HG03025 (cell line): Measurements from ENCODE around the gene CERS6.

Source experiments
- ATAC-seq: cut with Tn5 transposase; IDR thresholded peaks from one replicate; pipeline ENCODE4 v1.9.1; 2021; ENCODE audit warnings: mild to moderate bottlenecking, moderate library complexity; ENCODE audit not compliant: unreplicated experiment, low FRiP score

CERS6 gene

DNA sequence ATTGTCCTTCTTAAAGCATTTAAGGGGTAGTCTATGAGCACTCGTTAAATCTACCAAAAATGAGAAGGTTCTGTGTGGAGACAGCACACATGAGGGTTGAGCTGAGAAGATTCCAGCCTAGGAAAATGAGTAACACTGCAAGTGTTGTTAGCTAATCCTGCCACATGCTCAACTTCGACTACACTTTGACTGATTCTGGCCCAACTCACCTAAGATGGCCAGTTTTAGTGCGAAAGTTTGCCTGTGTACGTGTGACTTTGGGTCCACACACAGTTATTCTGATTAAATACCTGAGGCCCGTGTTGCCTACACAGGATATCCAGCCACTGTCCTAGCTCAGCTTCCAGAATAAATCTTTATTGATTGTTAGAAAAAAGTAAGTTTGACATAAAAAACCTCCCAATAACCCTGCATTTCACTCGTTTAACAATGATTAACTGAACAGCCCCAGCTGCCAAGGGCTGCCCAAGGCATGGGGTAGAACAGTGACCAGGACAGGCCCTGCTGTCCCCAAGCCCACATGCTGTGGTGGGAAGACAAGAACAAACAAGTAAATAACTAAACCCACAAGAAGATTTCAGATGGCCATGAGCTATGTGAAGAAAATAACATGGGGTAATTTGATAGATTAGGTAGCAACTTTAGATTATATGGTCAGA is 14.7 kb upstream of the CERS6 start:
- ATAC-seq, result no peak

DNA sequence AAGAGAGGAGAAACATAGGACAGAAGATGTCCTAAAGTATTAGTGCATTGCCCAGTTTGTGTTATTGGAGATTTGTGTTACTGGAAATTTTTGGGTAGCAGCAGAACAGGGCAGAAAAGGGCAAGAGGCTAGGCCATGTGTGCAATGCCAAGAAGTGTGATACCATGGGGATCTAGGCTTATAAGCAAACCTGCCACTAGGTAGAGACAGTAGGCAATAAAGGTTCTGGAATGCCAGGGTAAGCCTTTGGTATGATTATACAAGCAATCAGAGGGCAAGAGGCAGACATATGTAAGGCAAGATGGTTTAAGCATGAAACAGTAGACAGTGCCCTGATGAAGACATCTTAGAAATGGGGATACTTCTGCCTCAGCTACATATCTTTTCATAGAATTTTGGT is 12.3 kb upstream of the CERS6 start:
- ATAC-seq, result no peak

DNA sequence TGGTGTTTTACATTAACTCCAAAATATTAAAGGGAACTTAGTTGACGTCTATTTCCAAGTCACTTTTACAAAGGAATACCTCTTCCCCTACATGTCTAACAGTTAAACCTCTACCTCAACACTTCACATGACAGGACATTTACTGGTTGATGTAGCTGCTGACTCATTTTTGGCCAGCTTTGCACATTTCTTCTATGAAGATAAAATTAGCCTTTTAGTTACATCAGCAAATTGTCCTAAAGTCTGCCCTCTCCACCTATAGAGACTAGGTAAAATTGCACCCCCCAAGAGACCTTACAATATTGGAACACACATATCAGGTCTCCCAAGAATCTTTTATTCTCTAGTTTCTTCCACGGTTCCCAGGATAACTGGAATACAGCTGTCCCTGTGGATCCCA is 10.1 kb upstream of the CERS6 start:
- no peak for ATAC-seq

DNA sequence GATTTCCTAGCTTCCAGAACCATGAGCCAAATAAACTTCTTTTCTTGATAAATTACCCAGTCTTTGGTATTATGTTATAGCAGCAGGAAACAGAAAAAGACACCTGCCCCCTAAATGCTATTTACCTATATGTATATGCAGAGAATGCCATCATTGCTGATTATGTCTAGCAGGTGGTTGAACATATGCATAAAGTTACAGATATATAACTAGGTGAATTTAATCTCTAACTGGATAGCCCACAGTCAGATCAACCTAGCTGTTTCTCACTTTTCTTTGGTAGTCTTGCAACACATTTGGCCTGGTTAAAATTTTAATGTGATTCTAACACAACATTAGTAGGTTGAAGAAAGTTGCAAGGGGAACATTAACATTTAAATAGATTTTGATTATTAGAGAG is 7.1 kb upstream of the CERS6 start:
- no peak for ATAC-seq

DNA sequence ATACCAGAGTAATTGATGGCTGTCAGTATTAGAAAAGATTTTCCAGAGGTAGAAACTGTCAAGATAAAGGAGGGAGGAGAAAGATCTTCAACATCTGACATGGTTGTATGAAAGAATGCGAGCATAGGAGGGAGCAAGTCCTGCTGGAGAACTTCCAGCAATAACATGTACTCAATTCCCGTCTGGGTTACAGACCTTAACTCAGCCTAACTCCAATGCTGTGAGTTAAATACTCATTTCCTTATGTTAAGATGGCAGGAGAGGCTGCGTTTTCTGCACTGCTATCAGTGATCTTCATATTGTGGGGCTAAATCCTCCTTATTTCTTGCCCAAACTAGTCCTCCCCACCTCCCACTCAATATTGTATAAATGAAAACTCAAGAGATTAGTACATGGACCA is 6.7 kb upstream of the CERS6 start:
- ATAC-seq, result no peak

DNA sequence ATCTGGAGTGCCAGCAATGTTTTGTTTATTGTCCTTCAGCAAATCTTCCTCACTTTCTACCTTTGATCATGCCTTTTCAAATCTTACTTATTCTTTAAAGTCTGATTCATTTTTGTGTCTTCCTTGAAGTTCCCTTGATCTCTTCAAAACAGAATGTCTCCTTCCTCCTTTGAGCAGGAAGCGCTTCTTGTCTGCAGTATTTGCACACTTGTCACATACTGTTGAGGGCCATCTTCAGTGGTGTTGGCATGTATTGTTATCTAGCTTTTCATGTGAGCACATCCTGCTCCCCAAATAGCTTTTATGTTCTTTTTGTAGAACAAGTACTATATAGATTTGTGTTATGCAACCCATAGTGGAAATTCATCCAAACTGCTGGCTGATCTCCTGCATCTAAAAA is 5.9 kb upstream of the CERS6 start:
- ATAC-seq, result no peak

DNA sequence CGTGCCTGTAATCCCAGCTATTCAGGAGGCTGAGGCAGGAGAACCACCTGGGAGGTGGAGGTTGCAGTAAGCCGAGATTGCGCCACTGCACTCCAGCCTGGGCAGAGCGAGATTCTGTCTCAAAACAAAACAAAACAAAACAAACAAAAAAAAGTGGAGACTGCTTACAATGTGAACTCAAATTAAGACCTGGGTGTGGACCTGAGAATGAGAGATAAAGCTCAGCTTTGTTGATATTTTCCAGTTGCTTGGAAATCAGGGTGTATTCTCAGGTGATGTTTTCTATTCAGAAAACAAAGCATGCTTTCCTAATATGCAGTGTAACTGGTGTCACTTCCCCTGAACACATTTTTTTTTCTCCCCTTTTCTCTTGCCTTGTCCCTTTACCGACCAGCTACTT is 5.3 kb upstream of the CERS6 start:
- ATAC-seq, result no peak

DNA sequence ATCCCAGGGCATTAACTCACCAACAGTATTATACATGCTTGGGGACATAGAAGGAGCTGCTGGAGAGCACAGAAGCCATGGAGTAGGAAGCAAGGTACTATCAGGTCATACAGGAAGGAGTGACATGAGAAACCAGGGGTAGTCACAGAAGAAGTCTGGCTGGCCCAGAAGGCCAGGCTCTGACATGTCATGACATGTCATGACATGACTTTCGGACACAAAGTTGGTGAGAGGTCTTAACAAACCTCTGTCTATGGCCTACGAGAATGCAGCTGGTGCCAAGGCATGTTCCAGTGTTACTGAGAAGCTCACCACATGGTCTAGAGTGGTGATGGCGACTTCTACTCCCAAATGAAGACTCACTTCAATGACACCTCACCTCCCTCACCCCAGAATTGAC is 3.3 kb upstream of the CERS6 start:
- no peak for ATAC-seq

DNA sequence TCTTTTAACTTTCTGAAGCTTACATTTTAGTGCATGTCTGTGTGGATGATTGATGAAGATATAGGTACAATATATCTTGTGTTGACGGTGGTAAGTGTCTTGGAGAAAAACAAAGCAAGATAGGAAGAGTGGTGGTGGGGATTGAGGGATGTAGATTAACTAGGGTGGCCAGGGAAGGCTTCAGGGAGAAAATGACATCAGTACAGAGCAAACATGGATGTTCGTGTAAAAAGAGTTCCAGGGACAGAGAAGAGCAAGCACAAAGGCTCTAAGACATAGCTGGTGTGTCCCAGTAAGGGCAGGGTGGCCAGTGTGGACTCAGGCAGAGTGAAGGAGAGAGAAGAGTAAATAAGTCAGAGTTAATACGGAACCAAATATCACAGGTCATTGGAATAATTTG is 2.7 kb upstream of the CERS6 start:
- no peak for ATAC-seq

DNA sequence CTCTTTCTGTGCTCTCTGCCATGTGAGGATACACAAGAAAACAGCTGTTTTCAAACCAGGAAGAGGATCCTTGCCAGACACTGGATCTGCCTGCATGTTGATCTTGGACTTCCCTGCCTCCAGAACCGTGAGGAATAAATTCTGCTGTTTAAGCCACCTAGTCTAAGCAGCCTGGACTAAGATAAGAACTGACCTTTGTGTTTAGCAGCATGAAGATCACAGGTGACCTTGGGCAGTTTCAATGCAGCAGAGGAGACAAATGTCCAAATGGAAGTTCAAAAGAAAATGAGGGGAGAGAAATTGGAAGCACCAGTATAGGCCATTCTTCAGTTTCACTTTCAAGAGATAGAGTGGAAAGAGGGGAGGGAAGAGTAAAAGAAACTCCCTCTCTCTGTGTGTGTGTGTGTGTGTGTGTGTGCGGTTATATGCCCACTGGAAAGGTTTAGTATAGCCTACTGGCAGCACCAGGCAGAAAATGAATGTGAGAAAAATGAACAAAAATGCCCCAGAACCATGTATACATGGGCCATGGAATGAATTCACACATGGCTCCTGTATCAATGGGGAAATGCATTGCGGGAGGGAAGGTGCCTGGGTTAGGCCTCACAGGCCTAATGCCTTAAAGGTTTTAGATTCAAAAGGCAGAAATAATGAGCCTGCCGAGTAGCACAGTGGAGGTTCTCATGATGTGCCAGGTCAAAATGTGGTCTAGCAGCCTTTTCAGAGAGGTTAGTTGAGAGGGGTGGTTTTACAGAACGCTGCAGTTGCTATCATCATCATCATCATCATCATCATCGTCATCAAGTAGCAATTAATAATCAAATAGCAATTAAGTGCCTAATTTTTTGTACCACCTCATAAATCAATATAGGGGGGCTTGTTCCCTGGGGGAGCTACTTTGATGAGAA is 1.1 kb upstream of the CERS6 start:
- no peak for ATAC-seq

DNA sequence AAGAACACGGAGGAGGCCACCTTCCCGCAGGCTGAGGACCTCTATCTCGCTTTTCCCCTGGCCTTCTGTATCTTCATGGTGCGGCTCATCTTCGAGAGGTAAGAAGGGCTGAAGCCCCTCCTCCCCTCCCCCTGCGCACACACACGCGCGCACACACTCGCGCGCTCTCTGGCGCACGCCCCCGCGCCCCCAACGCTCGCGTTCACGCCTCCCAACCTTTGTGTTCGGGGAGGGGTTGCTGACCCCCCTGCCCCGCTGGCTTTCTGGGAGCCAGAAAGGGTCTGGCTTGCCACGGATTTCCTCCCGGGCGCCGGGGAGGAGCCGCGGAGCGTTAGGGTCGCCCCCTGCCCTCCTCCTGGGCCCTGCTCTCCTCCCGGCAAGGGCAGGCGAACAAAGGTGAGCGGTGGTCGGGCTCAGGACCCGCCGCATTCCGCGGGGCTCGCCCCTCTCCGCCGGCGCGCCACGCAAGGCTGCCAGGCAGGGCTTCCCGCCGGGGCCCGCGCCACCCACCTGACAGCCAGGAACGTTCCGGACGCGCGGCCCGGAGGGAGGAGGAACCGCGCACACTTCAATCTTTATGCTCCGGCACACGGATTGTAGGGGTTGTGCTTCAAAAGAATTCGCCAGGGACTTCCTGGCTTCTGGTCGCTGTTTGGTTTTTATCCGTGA is 583 bp downstream of the CERS6 start:
- ATAC-seq, result peak; percentile 26

DNA sequence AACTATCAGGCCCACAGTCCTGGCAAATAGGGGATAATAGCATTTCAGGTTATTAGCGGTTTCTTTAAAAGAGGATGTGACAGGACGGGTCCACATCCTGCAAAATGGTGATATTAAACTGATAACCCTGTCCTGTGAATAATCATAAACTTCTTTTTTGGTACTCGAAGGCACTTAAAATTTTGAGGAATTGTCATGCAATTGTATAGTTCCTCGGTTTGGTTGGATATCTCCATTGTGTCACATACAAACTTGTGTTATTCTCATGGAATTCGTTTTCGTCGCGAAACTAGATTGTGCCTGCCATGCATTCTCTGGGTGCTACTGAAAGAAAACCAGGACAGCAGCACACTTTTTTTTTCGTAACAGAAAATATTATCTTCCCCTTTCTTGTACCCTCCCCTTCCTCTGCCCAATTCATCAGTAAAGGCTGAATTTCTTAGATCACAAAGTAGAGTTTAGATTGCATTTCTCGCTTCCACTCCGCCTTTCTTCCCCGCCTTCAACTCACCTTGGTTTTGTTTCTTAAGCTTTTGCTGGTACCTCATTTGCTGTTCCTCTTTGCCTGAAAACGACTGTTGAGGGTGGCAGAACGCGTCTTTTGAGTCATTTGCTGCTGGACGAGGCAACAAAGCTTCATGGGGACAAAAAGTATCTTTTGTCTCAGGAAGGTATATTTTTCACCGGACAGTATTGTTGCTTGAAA is 1.3 kb downstream of the CERS6 start:
- no peak for ATAC-seq

DNA sequence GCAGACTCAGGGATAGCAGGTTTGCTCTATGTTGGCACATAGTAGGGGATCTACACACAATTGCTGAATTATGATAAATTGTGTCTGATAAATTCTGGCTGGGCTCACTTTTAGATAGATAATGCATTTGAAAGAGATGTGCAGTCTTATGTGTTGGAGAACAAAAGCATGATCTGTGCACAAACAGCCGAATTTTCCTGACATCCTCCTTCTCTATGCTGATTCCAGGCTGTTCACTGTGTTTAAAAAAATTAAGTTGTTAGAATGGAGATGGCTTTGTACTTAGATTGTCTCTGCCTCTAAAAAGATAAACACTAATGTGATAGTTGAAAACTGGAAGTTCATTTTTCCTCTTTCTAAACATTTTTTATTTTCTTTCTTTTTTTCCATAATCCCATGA is 2.1 kb downstream of the CERS6 start:
- no peak for ATAC-seq

DNA sequence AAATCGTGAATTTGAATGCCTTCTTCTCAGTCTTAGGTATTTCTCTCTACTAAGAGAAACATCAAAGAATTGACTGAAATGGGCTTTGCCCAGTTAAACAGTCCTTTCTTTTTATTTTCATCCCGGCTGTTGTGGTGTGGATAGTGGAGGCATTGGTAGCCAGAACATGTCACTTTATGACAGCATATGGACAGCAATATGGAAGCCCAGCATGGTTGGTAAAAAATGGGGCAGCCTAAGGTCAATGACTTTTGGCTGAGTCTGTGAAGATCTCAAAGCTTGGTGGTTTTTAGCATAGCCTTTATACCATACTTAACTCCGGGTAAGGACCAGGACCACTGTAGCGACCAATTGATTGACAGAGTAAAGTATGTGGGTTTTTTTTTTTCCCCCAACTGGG is 3.2 kb downstream of the CERS6 start:
- ATAC-seq, result no peak

DNA sequence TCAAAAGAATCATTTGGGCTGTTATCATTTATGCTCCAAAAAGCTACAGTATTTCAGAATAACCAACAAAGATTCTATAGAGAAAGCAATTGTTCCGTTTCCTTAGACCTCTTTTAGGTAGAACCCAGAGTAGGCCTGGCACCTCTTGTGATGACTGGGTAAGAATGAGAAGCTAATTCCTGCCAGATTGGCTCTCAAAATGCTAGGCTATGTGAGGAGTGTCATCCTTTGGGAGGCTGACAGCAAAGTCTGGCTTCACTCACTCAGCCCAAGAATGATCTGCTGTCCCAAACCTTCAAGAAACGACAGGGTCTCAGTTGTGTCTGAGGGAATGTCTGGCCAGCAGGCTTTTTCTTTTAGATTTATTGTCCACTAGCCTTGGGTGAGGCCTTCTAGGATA is 4.5 kb downstream of the CERS6 start:
- no peak for ATAC-seq

DNA sequence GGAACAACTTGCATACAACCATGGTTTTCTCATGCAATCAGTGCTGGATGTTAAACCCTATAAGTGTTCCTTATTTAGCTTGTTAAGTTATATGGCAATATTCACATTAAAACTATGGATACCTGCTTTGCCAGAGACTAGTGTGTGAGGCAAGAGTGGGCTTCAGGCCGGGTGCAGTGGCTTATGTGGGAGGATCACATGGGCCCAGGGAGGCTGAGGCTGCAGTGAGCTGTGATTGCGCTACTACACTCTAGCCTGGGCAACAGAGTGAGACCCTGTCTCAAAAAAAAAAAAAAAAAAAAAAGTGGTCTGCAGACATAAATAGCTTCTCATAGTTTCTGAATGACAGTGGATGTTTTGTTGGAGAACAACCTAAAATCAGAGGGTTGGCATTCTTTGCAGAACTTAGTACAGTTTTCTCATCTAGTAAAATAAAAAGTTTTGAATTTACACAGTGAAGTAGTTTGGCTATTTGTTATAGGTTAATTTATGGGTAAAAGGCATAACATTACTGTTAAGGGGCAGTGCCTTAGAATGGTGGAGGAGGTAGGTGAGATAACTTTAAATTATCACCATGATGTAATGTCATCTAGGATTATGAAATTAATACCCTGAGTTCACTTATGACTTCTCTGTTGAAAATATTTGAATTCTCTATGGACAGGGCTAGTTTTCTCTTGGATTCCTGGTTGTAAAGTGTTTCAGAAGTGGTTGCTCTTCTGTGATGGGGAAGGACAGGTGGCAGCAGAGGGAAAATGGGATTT is 5.3 kb downstream of the CERS6 start:
- no peak for ATAC-seq

DNA sequence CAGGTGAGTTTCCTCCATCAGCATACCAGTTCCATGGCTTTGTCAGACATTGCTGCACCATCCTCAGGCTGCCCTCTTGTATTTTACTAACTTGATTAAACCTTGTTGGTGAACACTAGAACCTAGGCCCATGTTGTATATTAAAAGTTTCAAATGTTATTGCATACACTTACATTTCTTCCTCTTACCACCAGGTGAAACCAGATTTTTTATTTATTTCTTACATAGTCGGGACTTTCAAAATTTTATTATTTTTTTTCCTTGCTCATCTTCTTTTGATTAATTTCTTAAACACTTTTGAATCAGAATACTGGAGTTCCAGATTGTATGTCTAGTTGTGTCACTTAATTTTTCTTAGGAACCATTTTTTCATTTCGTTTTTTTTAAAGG is 5.9 kb downstream of the CERS6 start:
- ATAC-seq, result no peak

DNA sequence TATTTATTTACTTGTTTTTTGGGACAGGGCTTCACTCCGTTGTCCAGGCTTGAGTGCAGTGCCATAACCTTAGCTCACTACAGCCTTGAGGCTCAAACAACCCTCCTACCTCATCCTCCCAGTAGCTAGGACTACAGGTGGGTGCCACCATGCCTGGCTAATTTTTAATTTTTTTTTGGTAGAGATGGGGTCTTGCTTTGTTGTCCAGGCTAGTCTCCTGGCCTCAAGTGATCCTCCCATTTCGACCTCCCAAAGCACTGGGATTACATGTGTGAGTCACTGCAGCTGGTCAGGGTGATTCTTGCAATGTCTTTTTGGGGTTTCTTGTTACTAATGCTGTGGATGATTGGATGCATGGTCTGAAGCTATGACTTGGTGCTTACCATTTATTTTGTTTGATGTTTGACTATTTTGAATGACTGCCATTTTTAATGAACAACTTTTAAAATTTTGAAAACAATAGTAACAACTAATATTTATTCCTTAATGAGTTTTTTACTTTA is 6.5 kb downstream of the CERS6 start:
- no peak for ATAC-seq

DNA sequence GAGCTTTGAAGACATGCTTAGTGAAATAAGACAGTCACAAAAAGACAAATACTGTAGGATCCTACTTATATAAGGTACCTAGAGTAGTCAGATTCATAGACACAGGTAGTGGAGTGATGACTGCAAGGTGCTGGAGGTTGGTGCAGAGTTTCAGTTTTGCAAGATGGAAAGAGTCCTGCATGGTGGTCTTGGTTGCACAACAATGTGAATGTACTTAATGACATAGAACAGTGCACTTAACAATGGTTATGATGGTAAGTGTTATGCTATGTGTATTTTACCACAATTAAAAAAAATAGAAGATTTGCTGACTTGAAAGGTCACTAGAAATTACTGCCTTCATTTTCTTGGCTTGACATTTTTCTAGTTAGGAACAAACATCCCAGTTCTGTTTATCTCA is 9.5 kb downstream of the CERS6 start:
- ATAC-seq, result no peak

DNA sequence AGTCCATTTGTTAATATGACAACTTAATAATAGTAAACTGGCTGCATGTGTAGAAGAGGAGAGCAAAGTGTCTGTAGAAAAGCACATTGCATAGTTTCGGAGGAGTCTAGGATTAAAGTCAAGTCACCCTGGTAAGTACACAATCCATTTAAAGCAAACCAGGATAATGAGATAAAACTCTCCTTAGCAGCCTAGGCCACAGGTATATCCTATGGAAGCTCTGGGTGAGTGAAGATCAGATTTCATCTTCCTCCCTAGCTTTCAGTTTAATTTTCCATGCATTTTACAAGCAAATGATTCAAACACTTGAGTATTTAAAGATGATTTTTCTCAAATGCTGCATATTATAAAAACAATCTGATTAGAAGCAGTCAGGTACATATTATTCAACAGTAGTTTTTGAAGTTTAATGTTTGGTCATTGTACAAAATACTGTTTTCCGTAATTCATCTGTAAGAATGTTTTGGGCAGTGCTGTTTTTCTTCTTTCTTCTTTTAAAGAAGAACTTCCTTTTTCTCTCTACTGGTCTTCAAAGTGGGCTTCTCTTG is 10.2 kb downstream of the CERS6 start:
- ATAC-seq, result no peak
